NCI-H2107 treated with DMSO at 0.1 percent for 48 hours (cell line): ENCODE data around the gene TAS2R19.

Experiments
- DNase-seq: peaks from one replicate; lab custom pipeline; 2025; ENCODE audit not compliant: unreplicated experiment; lab: John Stamatoyannopoulos, UW

Gene TAS2R19

GRCh38 chr12:10994307-10994706, 28.1 kb downstream of the TAS2R19 start:
- DNase-seq: no peak

GRCh38 chr12:10989107-10989506, 33.3 kb downstream of the TAS2R19 start:
- DNase-seq: no peak

DNA sequence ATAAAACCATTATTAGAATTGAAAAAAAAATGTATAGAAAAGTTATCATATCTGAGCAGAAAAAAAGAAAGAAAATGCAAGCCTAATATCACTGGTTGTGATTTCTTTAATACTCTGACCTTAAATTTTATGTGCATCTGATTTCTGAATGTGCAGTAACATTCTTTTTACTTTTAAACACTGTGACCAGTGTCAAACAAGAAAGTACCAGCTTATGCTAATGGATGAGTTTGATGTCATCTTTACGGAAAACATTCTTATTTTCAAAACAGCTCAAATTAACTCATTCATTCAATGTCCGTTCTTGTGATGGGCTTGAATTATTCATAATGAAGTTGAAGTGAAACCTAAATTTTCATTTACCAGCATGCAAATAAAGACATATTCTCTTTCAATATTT, 35.6 kb downstream of the TAS2R19 start, which contains the start of gene TAS2R50:
TSS of gene TAS2R50 (minus strand) at position 101 of the 400 bp plus-strand sequence. CDS start at position 49, 52 bp downstream.
- no peak for DNase-seq

- no peak for DNase-seq
Observed at GRCh38 chr12:10982244-10982643, 40.2 kb downstream of the TAS2R19 start.

GRCh38 chr12:10974965-10975364, 47.5 kb downstream of the TAS2R19 start:
- no peak for DNase-seq
